Measurements from ENCODE around the gene EHD1. TPM values are rescaled to one million over a fixed set of nuclear protein-coding genes. Genes with fewer than 3 reads are reported as not detected.
A peak's percentile ranks its signal among the peaks of the same experiment; 100 is the strongest.

EHD1 gene
- total and polyA plus RNA-seq, 2 of the 4 experiments (the other 2 are of a cell fraction): 107 to 209 TPM

GRCh38 chr11:64879244-64879900 lies 951 bp upstream of the EHD1 start (continued):
- no peak for TF ChIP-seq MXI1 (IDR thresholded peaks at IDR 0.05; ENCODE audit: borderline replicate concordance, low read depth, low read length)

GRCh38 chr11:64878223-64878493 lies 263 bp downstream of the EHD1 start:
- TF ChIP-seq CHD1 (IDR thresholded peaks at IDR 0.05; ENCODE audit: low read depth, low read length) (peak; percentile 93; the same call in 1 of the 2 replicates), RCOR1 (IDR thresholded peaks at IDR 0.05; ENCODE audit: insufficient replicate concordance, low read length) (no peak), SMC3 (IDR thresholded peaks at IDR 0.05; ENCODE audit: low read depth, low read length) (no peak), CTCF (conservative IDR thresholded peaks at IDR 0.05; ENCODE audit: low read depth, low read length) (no peak), MXI1 (IDR thresholded peaks at IDR 0.05; ENCODE audit: borderline replicate concordance, low read depth, low read length) (0 out of 2 replicates have a peak, but pooled peaks have one; percentile 7)
- Histone ChIP-seq H3K18ac (ENCODE audit: low read depth, low read length) (peak overlapping the region; percentile 63), H2AK5ac (ENCODE audit: low read depth, low read length) (peak overlapping the region; percentile 96), H3K9me3 (ENCODE audit: control insufficient read depth, insufficient read depth, low read length) (no peaks in the 10 kb centered on the region), H3K4me2 (ENCODE audit: low read depth, low read length) (peak overlapping the region; percentile 90), H3K27ac (ENCODE audit: insufficient read depth, low read length) (peak overlapping the region; percentile 84), H4K91ac (ENCODE audit: insufficient read depth, low read depth, low read length) (peak overlapping the region; percentile 87), H4K8ac (ENCODE audit: low read depth in 2 of 2, low read length in 2 of 2) (peak overlapping the region; percentile 28 to 74; a peak in 3 of 4 replicates), H2BK5ac (ENCODE audit: low read depth, low read length, poor library complexity, severe bottlenecking) (peak overlapping the region; percentile 90), H2AK9ac (replicated peaks; ENCODE audit: low read depth, low read length, poor library complexity) (peak overlapping the region; percentile 99), H3K4ac (ENCODE audit: low read depth, low read length) (peak overlapping the region; percentile 96), H3K9ac (ENCODE audit: low read depth, low read length) (peak overlapping the region; percentile 94), H3K36me3 (ENCODE audit: control insufficient read depth, insufficient read depth, low read length) (peaks cover 18% of the 10 kb centered on the region), H2BK15ac (ENCODE audit: low read depth, low read length) (peak overlapping the region; percentile 16; the same call in 1 of the 3 replicates), H3K56ac (ENCODE audit: extremely low read depth, insufficient read depth, low read length) (peak overlapping the region; percentile 67), H3K23ac (ENCODE audit: low read depth, low read length) (peak overlapping the region; percentile 93), H4K5ac (ENCODE audit: low read depth, low read length) (peak overlapping the region; percentile 60; the same call in 1 of the 2 replicates), H2AFZ (replicated peaks; ENCODE audit: low read length, poor library complexity) (peak overlapping the region; percentile 93), H2BK120ac (ENCODE audit: low read depth, low read length) (peak overlapping the region; percentile 61), H3K27me3 (ENCODE audit: control insufficient read depth, insufficient read depth, low read length) (no peaks in the 10 kb centered on the region), H3K4me1 (ENCODE audit: control insufficient read depth, insufficient read depth, low read length) (peaks cover 15% of the 10 kb centered on the region), H3K9me1 (ENCODE audit: insufficient read depth, low read length) (peaks cover 19% of the 10 kb centered on the region; the same call in 1 of the 2 replicates), H4K20me1 (ENCODE audit: insufficient read depth, low read length) (peaks cover 41% of the 10 kb centered on the region), H3K14ac (replicated peaks; ENCODE audit: low read depth, low read length) (peak overlapping the region; percentile 95), H2BK20ac (ENCODE audit: low read depth, low read length) (no peak overlapping the region), H3K4me3 (ENCODE audit: insufficient read depth, low read depth, low read length) (peak overlapping the region; percentile 95), H3K79me1 (ENCODE audit: low read depth in 1 of 2, low read length in 2 of 2) (peaks cover 6 to 44% of the 10 kb centered on the region in 2 experiments; a peak in 3 of 4 replicates)
- intact Hi-C loops (cut with micrococcal nuclease) (loop anchor here (1.0 to 2.0 kb wide), 2 partner anchors 8 to 13 kb away; no protein-coding TSS in a partner anchor), in situ Hi-C loops (cut with MboI; ENCODE audit: low sequenced_read_pairs) (no loop called here), dilution Hi-C loops (cut with HindIII; ENCODE audit: low sequenced_read_pairs, unreplicated experiment) (no loop called here)
- DNase-seq (no peak), ATAC-seq (ENCODE audit: low read depth) (peak; percentile 12)
- TSS peak; percentile 76 for BruUV-seq (replicated peaks)
- POLR2A ChIA-PET (ENCODE audit: unreplicated experiment): interaction anchor here (1.5 kb wide), 1 partner anchor 29 kb away, joined by 6 read pairs; no protein-coding TSS in a partner anchor
- WGBS, 2 experiments (ENCODE audit: extremely low coverage in 2 of 2, insufficient read length in 1 of 2): 0% methylated on average over 17 of the region's 21 CpGs; no CpG with 5 or more reads in 1 of the 2 experiments
- CTCF ChIA-PET: interaction anchor here (0.7 to 2.7 kb wide), 4 partner anchors 9 to 31 kb away, joined by 3 to 12 read pairs (median 8); no protein-coding TSS in a partner anchor

Data from IMR-90 (cell line).